GM12891 (cell line): ENCODE measurements around the gene PPP1R14C.
"Not testable (repeated sequence)": the region's sequence is repeated elsewhere in the genome, so short reads cannot be mapped to it uniquely, and the experiment has no call there.

ENCODE experiments used
- DNase-seq: peaks from one replicate; pipeline ENCODE4 v3.0.0; 2011; ENCODE audit warnings: low spot score; ENCODE audit not compliant: insufficient read length
- FAIRE-seq: peaks from 2 replicates; lab custom pipeline; 2011; peaks lifted over from hg19 to GRCh38; lab: Jason Lieb, UNC
- PAX5 ChIP-seq: IDR thresholded peaks from 2 replicates; pipeline ENCODE4 v1.6.1; 2011; ENCODE audit warnings: low read length, moderate library complexity, mild to moderate bottlenecking; ENCODE audit not compliant: insufficient read depth, severe bottlenecking
- POLR2A ChIP-seq: IDR thresholded peaks from 2 replicates; pipeline ENCODE4 v1.6.1; 2011; ENCODE audit warnings: low read depth, low read length, control low read depth
- POLR2AphosphoS5 ChIP-seq: IDR thresholded peaks from 2 replicates; pipeline ENCODE4 v1.6.1; 2011; ENCODE audit warnings: low read depth, low read length, control low read depth
- POU2F2 ChIP-seq: IDR thresholded peaks from 2 replicates; pipeline ENCODE4 v1.6.1; 2011; ENCODE audit warnings: low read depth, mild to moderate bottlenecking, control low read depth, low read length, moderate library complexity
- SPI1 ChIP-seq: IDR thresholded peaks from 2 replicates; pipeline ENCODE4 v1.6.1; 2011; ENCODE audit warnings: low read depth, low read length, control low read depth
- TAF1 ChIP-seq: IDR thresholded peaks from 2 replicates; pipeline ENCODE4 v1.6.1; 2011; ENCODE audit warnings: low read depth, low read length, control low read depth

The PPP1R14C gene

DNA sequence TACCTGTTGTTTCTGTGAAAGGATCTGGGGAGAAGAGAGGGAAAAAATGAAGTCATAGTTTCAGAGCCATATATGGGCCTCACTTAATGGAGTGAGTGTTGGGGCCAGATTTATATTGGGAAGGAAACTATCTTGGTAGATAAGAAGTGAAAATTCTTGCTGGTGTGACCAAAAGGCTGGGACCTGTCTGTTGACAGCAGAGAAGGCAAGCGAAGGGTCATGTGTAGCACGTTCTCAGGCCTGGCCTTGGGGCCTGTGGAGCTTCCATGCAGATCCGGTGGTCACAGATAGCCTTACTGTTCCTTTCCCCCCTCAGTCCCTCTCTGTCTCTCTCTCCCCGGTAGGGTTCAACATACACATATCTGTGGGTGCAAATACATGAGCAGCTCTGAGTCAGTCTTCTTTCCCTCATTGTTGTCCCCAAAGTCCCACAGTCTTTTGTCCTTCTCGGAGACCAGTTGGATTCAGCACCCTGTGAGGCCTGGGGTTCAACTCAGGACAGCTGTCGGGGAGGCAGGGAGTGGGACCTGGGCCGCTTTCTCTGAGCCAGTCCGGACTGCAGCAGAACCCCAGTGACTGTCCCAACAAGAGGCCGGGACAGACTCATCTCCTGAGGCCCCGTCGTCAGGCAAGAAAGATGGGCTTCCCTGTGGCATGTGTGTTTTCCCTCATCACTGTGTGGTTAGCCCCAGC, 34.6 kb downstream of the PPP1R14C start:
- FAIRE-seq (no peak), DNase-seq (no peak)
- TF ChIP-seq POU2F2 (no peak), POLR2A (no peak), SPI1 (no peak), TAF1 (no peak), POLR2AphosphoS5 (no peak), PAX5 (no peak)

GRCh38 chr6:150177952-150178520, 35.2 kb downstream of the PPP1R14C start:
- no peak for FAIRE-seq
- TF ChIP-seq PAX5 (no peak), SPI1 (no peak), TAF1 (no peak)
- DNase-seq: no peak

GRCh38 chr6:150179030-150179429, 36.2 kb downstream of the PPP1R14C start:
- no peak for TF ChIP-seq POLR2AphosphoS5
- TF ChIP-seq TAF1: no peak
- TF ChIP-seq PAX5: no peak
- TF ChIP-seq SPI1: no peak
- TF ChIP-seq POU2F2: no peak
- TF ChIP-seq POLR2A: no peak
- no peak for FAIRE-seq
- DNase-seq: no peak

DNA sequence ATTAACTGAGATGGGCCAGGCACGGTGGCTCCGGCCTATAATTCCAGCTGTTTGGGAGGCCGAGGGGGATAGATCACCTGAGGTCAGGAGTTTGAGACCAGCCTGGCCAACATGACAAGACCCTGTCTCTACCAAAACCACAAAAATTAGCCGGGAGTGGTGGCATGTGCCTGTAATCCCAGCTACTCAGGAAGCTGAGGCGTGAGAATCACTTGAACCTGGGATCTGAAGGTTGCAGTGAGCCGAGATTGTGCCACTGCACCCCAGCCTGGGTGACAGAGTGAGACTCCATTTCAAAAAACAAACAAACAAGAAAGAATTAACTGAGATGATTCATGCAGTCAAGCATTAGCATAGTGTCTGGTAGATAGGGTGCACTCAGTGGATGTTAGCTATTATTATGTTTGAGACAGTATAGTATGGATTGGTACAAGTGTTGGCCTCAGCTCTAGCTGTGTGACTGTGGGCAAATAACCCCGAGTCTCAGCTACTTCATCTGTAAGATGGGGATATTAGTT, 37.1 kb downstream of the PPP1R14C start:
- DNase-seq, FAIRE-seq: not testable (repeated sequence)

DNA sequence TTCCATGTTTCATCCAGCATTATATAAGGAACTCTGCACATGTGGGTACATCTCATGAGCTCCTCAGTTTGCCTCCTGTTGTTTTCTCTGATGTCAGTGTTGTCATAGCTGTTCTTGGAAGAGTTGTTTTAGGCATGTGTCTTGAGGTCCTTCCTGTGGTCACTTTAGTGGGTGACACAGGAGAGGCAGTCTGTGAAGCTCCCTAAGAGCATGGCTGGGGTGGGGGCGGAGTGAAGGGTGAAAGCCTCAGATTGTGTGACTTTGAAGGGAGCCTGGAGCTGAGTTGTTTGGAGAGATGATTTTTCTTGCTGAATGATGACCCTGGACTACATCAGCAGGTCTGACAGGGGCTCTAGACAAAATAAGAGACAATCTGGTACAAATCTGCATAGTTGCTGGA, 37.7 kb downstream of the PPP1R14C start:
- DNase-seq: no peak
- FAIRE-seq: no peak
- TF ChIP-seq PAX5 (no peak), POLR2AphosphoS5 (no peak), SPI1 (no peak)

DNA sequence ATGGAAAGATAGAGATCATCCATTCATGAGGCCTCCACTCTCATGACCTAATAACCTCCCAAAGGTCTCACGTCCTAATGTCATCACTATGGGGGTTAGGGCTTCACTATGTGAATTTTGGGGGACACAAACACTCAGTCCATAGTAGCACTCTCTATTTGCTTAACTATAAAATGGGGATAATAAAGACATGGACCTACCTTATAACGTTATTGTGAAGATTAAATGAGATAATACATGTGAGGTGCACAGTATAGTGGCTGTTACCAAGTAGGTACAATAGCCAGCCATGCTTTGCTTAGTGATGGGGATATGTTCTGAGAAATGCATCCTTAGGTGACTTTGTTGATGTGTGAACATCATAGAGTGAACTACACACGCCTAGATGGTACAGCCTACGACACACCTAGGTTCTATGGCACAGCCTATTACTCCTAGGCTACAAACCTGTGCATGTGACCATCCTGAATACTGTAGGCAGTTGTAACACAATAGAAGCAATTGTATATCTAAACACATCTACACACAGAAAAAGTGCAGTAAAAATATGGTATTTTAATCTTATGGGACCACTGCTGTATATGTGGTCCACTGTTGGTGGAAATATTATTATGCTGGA, 39.7 kb downstream of the PPP1R14C start:
- TF ChIP-seq SPI1: no peak
- TF ChIP-seq POLR2A: no peak
- no peak for TF ChIP-seq PAX5
- no peak for TF ChIP-seq POLR2AphosphoS5
- TF ChIP-seq TAF1: no peak
- TF ChIP-seq POU2F2: no peak
- no peak for FAIRE-seq

DNA sequence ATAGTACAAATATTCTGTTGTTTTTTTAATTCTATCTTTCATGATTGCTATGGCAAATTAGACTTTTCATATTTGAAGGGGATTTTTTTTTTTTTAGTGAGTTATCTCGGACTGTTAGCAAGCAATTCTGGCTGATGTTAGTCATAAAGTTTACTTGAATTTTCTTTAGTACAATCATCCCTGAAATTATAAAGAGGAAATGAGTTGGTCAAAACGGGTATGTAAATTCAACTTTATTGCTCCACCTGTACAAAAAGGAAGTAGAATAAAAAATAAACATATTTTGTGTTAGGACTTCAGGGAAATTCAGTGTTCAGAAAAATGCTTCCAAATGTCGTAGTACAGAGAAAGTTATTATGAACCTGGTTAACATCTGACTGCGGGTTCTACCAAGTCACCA, 40.3 kb downstream of the PPP1R14C start:
- TF ChIP-seq PAX5: no peak
- no peak for TF ChIP-seq POU2F2
- TF ChIP-seq POLR2A: no peak
- no peak for TF ChIP-seq POLR2AphosphoS5
- TF ChIP-seq TAF1: no peak
- FAIRE-seq: no peak
- DNase-seq: no peak

More for the DNA sequence above, 39.7 kb downstream of the PPP1R14C start:
- no peak for DNase-seq

DNA sequence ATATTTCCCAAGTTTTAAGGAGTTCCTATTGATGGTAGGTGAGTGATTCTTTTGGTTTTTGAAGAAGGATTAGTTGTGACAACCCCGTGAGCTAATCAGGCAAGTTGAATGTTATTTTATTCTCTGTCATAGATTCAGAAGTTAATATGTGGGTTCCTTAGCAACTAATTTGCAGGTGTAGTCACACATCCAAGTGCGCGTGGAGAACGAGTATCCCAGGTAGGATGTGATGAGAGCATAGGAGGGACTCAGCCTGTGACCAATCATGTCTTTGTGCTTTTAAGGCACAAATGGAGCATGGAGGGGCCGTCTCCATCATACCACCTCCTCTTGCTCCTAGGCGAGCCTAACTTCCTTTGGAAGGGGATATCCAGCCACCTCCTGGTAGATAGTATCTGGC, 41.1 kb downstream of the PPP1R14C start:
- DNase-seq: no peak
- no peak for FAIRE-seq
- TF ChIP-seq POLR2AphosphoS5: no peak

GRCh38 chr6:150184850-150185731, 42.2 kb downstream of the PPP1R14C start:
- no peak for FAIRE-seq
- TF ChIP-seq POLR2A: no peak
- TF ChIP-seq POLR2AphosphoS5: no peak
- peak; percentile 88 for TF ChIP-seq SPI1
- TF ChIP-seq PAX5: no peak
- no peak for TF ChIP-seq POU2F2

DNA sequence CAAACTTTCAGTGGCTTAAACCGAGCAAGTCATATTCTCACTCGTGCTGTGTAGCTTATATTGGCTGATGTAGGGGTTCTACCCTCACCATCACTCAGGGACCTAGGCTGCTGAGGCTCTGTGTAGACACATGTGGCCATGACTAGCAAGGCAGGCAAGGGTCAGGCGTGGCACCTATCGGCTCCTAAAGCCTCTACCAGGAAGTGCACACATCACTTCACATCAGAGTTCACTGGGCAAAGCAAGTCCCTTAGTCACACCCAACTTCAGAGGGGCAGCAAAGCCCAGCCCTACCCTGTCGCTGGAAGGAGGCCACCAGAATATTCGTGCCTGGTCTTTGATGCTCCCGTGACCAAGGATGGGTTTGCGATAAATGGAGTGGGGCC, 42.9 kb downstream of the PPP1R14C start:
- FAIRE-seq (no peak), DNase-seq (no peak)
- TF ChIP-seq POLR2AphosphoS5 (no peak), PAX5 (no peak), SPI1 (no peak), POLR2A (no peak), POU2F2 (no peak), TAF1 (no peak)

More at GRCh38 chr6:150184850-150185731, 42.2 kb downstream of the PPP1R14C start:
- DNase-seq: no peak
